Measurements from ENCODE around the gene AP4M1.

AP4M1 gene

DNA sequence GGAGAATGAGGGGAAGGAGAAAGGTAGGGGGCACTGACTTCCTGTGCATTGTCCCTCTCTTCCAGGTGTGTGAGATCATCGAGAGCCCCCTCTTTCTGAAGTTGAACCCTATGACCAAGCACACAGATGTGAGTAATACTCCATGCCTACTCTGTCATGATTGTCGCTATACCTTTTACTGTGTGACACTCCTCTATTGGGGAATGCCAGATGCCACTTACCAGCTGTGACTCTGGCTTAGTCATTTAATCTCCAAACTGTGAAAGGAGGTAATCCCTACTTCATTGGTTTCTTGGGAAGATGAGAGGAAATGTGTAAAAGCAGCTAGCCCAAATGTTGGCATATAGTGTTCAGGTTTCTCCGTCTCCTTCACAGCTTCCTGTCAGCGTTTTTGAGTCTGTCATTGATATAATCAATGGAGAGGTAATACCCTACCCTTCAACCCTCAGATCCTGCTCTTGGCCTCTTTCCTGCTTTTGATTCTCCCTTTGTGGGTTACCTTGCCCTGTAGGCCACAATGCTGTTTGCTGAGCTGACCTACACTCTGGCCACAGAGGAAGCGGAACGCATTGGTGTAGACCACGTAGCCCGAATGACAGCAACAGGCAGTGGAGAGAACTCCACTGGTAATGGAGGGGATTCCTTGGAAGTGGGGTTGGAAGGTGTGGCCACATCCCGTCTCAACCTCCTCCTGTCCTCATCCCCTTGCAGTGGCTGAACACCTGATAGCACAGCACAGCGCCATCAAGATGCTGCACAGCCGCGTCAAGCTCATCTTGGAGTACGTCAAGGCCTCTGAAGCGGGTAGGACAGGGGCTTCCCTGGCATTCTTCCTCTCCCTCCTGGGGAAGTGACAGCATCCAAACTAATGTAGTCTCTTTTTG lies 10.7 kb upstream of the AP4M1 start:
- in situ Hi-C loops (cut with HindIII; ENCODE audit: low sequenced_read_pairs) = no loop called here
- H3K4me3 ChIP-seq (ENCODE audit: low read depth, low read length) = no peak overlapping the region
- no peak for DNase-seq (ENCODE audit: low read depth, low spot score)
- TF ChIP-seq, protein P1, sequence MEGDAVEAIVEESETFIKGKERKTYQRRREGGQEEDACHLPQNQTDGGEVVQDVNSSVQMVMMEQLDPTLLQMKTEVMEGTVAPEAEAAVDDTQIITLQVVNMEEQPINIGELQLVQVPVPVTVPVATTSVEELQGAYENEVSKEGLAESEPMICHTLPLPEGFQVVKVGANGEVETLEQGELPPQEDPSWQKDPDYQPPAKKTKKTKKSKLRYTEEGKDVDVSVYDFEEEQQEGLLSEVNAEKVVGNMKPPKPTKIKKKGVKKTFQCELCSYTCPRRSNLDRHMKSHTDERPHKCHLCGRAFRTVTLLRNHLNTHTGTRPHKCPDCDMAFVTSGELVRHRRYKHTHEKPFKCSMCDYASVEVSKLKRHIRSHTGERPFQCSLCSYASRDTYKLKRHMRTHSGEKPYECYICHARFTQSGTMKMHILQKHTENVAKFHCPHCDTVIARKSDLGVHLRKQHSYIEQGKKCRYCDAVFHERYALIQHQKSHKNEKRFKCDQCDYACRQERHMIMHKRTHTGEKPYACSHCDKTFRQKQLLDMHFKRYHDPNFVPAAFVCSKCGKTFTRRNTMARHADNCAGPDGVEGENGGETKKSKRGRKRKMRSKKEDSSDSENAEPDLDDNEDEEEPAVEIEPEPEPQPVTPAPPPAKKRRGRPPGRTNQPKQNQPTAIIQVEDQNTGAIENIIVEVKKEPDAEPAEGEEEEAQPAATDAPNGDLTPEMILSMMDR (IDR thresholded peaks at IDR 0.05; ENCODE audit: low read depth, low read length) = no peak

DNA sequence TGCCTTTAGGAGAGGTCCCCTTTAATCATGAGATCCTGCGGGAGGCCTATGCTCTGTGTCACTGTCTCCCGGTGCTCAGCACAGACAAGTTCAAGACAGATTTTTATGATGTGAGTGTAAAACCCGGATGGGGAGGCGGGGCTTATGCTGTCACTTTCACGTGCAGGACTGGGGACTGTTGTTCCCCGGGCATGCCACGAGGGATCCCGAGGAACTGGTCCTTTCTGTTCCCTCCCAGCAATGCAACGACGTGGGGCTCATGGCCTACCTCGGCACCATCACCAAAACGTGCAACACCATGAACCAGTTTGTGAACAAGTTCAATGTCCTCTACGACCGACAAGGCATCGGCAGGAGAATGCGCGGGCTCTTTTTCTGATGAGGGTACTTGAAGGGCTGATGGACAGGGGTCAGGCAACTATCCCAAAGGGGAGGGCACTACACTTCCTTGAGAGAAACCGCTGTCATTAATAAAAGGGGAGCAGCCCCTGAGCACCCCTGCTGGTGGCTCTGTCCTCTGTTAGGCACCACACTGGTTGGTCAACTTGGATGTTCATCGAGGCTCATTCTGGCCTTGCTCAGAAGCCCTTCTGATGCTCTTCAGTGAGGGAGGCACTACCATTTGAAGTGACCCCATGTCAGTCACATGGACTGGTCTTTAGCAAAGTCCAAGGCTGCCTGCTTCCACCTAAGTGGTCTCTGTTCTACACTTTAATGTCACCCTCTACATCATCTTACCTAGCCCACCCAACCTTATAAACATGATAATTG lies 9.8 kb upstream of the AP4M1 start:
- no peak for DNase-seq (ENCODE audit: low read depth, low spot score)
- in situ Hi-C loops (cut with HindIII; ENCODE audit: low sequenced_read_pairs) = no loop called here

DNA sequence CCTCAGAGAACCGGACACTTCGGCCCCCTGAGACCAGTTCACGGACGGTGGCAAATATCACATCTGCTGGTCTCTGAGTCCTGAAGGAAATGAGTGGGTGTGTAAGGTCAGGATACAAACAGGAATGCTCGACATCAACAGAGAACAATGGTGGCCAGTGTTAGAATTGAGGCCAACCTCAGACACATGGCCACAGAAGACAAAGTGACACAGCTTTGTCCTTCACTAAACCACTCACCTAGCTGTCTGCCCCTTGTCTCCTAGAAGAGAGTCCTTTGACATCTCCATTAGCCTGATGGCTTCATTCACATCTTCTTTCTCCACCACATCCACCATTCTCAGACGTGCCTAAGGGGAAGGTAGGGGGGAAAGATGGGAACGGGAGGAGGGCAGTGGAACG lies 8.4 kb upstream of the AP4M1 start:
- TF ChIP-seq, protein P1 (IDR thresholded peaks at IDR 0.05; ENCODE audit: low read depth, low read length) = no peak
- in situ Hi-C loops (cut with HindIII; ENCODE audit: low sequenced_read_pairs) = no loop called here
- no peak overlapping the region for H3K4me3 ChIP-seq (ENCODE audit: low read depth, low read length)
- DNase-seq (ENCODE audit: low read depth, low spot score) = no peak

More for the DNA sequence above, 9.8 kb upstream of the AP4M1 start:
- no peak overlapping the region for H3K4me3 ChIP-seq (ENCODE audit: low read depth, low read length)
- TF ChIP-seq, protein P1 (IDR thresholded peaks at IDR 0.05; ENCODE audit: low read depth, low read length) = peak; percentile 14

DNA sequence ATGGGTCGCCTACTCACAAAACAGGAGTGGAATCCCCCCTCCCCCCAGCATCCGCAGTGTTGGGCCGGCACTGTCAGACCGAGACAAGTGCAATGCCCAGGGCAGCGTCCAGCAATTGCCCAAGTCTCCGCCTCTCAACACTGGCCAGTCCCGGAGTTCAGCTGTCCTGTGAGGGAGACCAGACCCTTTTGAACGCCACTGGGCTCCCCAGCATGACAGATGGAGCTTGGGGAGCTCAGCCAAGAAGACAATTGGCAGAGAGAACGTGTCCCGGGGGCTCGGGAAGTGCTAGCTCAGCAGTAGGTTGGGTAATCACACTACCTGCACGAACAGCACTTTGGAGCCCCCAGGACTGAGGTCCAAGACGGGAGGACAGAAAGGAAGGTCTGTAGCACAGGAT lies 7.9 kb upstream of the AP4M1 start:
- TF ChIP-seq, protein P1 (IDR thresholded peaks at IDR 0.05; ENCODE audit: low read depth, low read length) = no peak
- H3K4me3 ChIP-seq (ENCODE audit: low read depth, low read length) = no peak overlapping the region
- DNase-seq (ENCODE audit: low read depth, low spot score) = no peak
- in situ Hi-C loops (cut with HindIII; ENCODE audit: low sequenced_read_pairs) = no loop called here

DNA sequence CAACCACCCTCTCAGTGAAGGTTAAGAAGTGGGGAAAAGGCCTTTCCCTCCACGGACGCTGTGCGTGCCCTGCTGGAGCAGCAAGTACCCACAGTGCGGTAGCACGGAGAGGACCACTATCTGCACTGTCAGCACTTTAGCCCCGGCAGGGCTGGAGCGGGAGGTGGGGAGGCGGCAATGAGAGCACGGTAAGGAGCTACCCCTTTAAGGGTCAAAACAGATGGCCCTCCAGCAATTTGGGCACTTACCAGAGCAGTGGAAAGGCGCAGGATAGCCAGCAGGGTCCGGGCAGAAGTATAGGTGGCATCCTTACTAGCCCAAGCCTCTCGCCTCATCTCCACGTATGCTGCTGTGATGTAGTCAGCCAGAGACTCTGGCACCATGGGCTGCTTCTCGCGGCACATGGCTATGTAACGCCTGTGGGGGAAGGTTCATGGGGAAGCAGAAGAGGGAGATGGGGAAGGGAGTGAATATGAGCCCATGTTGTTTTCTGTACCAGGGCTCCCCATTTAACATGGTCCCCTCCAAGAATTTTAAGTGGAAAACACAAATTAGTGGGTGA lies 7.4 kb upstream of the AP4M1 start:
- no peak overlapping the region for H3K4me3 ChIP-seq (ENCODE audit: low read depth, low read length)
- DNase-seq (ENCODE audit: low read depth, low spot score) = no peak
- TF ChIP-seq, protein P1 (IDR thresholded peaks at IDR 0.05; ENCODE audit: low read depth, low read length) = no peak
- in situ Hi-C loops (cut with HindIII; ENCODE audit: low sequenced_read_pairs) = no loop called here

DNA sequence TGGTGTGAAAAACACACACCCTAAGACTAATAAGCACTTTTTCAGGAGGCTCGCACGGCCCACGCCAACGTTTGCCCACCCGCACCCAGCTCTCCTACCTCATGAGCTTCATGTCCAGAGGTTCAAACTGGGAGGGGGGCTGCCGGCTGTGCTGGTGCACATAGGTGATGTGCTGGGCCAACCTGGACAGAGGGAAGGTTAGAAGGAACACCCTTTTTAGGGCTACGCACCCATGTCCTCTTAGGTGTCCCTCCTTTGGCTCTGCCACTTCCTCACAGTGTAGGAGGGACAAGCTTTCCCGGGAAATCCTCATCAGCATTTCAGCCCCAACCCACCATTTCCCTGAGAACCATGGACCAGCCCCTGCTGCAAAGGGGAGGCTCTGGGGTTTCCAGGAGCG lies 6.2 kb upstream of the AP4M1 start:
- DNase-seq (ENCODE audit: low read depth, low spot score) = no peak
- in situ Hi-C loops (cut with HindIII; ENCODE audit: low sequenced_read_pairs) = no loop called here
- H3K4me3 ChIP-seq (ENCODE audit: low read depth, low read length) = no peak overlapping the region
- TF ChIP-seq, protein P1 (IDR thresholded peaks at IDR 0.05; ENCODE audit: low read depth, low read length) = no peak

All from astrocyte of the spinal cord (primary cell).